ENCODE measurements around the gene SLC38A10. TPM values are rescaled to one million over a fixed set of nuclear protein-coding genes. Genes with fewer than 3 reads are reported as not detected.

The SLC38A10 gene
- total and polyA plus RNA-seq, 2 of the 13 experiments (the other 11 are each of a cell fraction or from before 2014, with no cell fraction given) = 23.4 to 55.8 TPM

GRCh38 chr17:81238815-81239713, 56.0 kb downstream of the SLC38A10 start, which contains the start of the genes NDUFAF8 and TEPSIN (continued):
- 0 out of 2 replicates have a peak, but pooled peaks have one; percentile 44 for TF ChIP-seq ZNF224 (CRISPR knock-in tag; IDR thresholded peaks at IDR 0.05)
- TF ChIP-seq ZNF710 (CRISPR knock-in tag; IDR thresholded peaks at IDR 0.05; ENCODE audit: borderline replicate concordance) = 0 out of 2 replicates have a peak, but pooled peaks have one; percentile 72
- no peak for TF ChIP-seq AHDC1 (CRISPR knock-in tag; IDR thresholded peaks at IDR 0.05; ENCODE audit: borderline replicate concordance)
- TF ChIP-seq FOXO4 (CRISPR knock-in tag; conservative IDR thresholded peaks at IDR 0.05) = no peak
- TF ChIP-seq ZNF275 (CRISPR knock-in tag; IDR thresholded peaks at IDR 0.05; ENCODE audit: borderline replicate concordance) = peak; percentile 87
- TF ChIP-seq GMEB1 (CRISPR knock-in tag; IDR thresholded peaks at IDR 0.05; ENCODE audit: borderline replicate concordance) = peak; percentile 49; the same call in 1 of the 2 replicates
- TF ChIP-seq ATF4 (CRISPR knock-in tag; IDR thresholded peaks at IDR 0.05) = no peak
- peak; percentile 86 for TF ChIP-seq KLF11 (CRISPR knock-in tag; IDR thresholded peaks at IDR 0.05)
- TF ChIP-seq ZNF800 (CRISPR knock-in tag; IDR thresholded peaks at IDR 0.05) = peak; percentile 52; the same call in 1 of the 2 replicates

Measured in HepG2 (cell line).